ENCODE measurements around the gene RECK. TPM values are rescaled to one million over a fixed set of nuclear protein-coding genes. Genes with fewer than 3 reads are reported as not detected.

RECK gene
- total RNA-seq, 1 experiment from 2014 or later = 2.1 TPM

DNA sequence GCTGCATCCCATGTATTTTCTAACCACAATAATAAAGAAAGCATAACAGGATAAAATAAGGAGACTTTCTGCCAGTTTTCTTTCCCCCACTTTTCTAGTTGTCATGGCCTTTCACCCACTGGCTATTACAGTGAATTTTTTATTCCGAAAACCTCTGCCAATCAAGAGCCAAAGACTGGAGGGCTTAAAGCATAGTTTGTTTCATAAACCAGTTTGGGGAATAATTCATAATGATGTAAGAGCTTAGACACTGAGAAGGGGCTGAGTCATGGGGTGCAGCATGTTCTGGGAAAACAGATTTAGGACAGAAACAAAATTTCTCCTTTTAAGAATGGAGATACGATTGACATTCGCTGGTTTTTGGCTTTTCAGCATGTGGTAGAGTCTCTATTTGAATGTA, 95.4 kb downstream of the RECK start:
- BruUV-seq (replicated peaks) = no TSS peak
- peak overlapping the region; percentile 28; the same call in 1 of the 2 replicates for H3K4me2 ChIP-seq
- H3K9me3 ChIP-seq (ENCODE audit: insufficient read depth, low read depth) = no peaks in the 10 kb centered on the region
- H3K27me3 ChIP-seq (ENCODE audit: insufficient read depth, low read depth) = no peaks in the 10 kb centered on the region
- ChIA-PET CTCF (no interaction called here), POLR2A (ENCODE audit: unreplicated experiment) (no interaction called here)
- no peak overlapping the region for H2AFZ ChIP-seq
- peak overlapping the region; percentile 74 for H3K27ac ChIP-seq
- H3F3A ChIP-seq (ENCODE audit: insufficient read depth, low read depth) = 0 out of 2 replicates have a peak, but pooled peaks cover 4% of the 10 kb centered on the region
- H4K20me1 ChIP-seq (ENCODE audit: insufficient read depth) = no peaks in the 10 kb centered on the region
- H3K4me3 ChIP-seq = no peak overlapping the region
- H3K36me3 ChIP-seq (ENCODE audit: low read depth) = no peaks in the 10 kb centered on the region
- peak in 1 of 2 experiments; percentile 60 for DNase-seq
- TF ChIP-seq, protein P1, sequence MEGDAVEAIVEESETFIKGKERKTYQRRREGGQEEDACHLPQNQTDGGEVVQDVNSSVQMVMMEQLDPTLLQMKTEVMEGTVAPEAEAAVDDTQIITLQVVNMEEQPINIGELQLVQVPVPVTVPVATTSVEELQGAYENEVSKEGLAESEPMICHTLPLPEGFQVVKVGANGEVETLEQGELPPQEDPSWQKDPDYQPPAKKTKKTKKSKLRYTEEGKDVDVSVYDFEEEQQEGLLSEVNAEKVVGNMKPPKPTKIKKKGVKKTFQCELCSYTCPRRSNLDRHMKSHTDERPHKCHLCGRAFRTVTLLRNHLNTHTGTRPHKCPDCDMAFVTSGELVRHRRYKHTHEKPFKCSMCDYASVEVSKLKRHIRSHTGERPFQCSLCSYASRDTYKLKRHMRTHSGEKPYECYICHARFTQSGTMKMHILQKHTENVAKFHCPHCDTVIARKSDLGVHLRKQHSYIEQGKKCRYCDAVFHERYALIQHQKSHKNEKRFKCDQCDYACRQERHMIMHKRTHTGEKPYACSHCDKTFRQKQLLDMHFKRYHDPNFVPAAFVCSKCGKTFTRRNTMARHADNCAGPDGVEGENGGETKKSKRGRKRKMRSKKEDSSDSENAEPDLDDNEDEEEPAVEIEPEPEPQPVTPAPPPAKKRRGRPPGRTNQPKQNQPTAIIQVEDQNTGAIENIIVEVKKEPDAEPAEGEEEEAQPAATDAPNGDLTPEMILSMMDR (conservative IDR thresholded peaks at IDR 0.05) = no peak
- no peak for TF ChIP-seq EZH2 (IDR thresholded peaks at IDR 0.05; ENCODE audit: low read depth)
- intact Hi-C loops (cut with micrococcal nuclease; ENCODE audit: unreplicated experiment) = loop anchor here (1.0 kb wide), 1 partner anchor 39 kb away; no protein-coding TSS in a partner anchor
- H3K9me2 ChIP-seq (ENCODE audit: insufficient read depth) = no peaks in the 10 kb centered on the region
- H3K4me1 ChIP-seq (replicated peaks; ENCODE audit: insufficient read depth) = peaks cover 18% of the 10 kb centered on the region; the same call in 1 of the 2 replicates
- H3K79me2 ChIP-seq (ENCODE audit: low read depth) = no peaks in the 10 kb centered on the region

DNA sequence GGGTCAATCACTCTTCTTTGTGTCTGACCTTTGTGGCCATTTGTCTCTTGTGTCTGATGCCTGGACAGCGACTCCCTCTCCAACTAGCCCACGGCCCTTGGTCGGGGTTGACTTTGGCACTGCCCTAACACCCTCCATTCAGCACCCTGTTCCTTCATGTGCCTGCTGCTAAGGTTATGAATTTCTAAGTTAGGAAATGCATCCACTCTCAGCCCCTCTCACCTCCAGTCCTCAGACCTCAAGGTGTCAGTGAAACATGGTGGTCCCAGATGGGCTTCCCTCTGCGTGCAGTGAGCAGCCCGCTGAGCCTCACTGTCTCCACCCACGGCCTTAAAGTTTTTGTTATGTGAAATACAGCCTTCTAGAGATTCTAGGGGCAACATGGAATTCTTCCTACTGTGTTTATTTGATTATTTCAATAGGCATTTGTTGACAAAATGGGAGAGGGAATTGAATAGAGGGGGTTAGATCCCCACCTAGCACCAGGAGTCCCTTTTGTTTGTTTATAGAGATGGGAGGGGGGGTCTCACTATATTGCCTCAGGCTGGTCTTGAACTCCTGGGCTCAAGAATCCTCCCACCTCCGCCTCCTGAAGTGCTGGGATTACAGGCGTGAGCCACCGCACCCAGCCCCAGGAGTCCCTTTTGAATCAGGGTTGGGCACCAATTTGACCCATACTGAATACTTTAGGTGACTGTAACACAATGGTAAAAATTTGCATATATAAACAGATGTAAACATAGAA, 98.2 kb downstream of the RECK start:
- Histone ChIP-seq H3K36me3 (ENCODE audit: low read depth) (no peaks in the 10 kb centered on the region), H3K4me1 (replicated peaks; ENCODE audit: insufficient read depth) (peaks cover 22% of the 10 kb centered on the region; the same call in 1 of the 2 replicates), H3K9me2 (ENCODE audit: insufficient read depth) (no peaks in the 10 kb centered on the region), H3K9me3 (ENCODE audit: insufficient read depth, low read depth) (no peaks in the 10 kb centered on the region), H3K79me2 (ENCODE audit: low read depth) (no peaks in the 10 kb centered on the region), H3K27me3 (ENCODE audit: insufficient read depth, low read depth) (no peaks in the 10 kb centered on the region), H3F3A (ENCODE audit: insufficient read depth, low read depth) (0 out of 2 replicates have a peak, but pooled peaks cover 4% of the 10 kb centered on the region), H4K20me1 (ENCODE audit: insufficient read depth) (no peaks in the 10 kb centered on the region), H3K27ac (no peak overlapping the region), H2AFZ (no peak overlapping the region), H3K4me3 (no peak overlapping the region), H3K4me2 (no peak overlapping the region)
- ChIA-PET POLR2A (ENCODE audit: unreplicated experiment) (no interaction called here), CTCF (no interaction called here)
- DNase-seq = no peak
- intact Hi-C loops (cut with micrococcal nuclease; ENCODE audit: unreplicated experiment) = no loop called here
- BruUV-seq (replicated peaks) = no TSS peak
- TF ChIP-seq, protein P1 (conservative IDR thresholded peaks at IDR 0.05) = no peak
- no peak for TF ChIP-seq EZH2 (IDR thresholded peaks at IDR 0.05; ENCODE audit: low read depth)

DNA sequence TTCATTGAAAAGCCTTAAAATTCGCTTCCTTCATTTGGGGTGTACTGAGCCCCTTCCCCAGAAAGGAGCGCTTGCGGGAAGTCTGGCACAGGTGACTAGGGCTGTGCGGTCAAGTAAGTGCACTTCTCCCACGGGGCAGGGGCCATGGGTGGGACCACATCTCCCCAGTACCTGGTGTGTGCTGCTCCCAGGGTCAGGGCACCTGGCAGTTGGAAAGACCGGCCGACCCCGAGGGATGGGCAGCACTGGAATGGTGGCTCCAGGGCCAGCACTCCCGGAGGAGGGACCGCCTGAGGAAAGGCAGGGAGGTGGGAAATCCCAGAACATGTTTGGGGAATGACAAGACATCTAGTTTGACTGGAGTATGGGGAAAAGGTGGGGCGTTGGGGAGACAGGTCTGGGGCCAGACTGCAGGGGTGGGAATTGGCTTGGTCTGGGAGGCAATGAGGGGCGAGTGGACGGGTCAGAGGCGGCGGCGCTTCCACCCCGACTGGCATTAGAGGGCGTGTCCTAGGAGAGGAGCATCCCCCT, 99.1 kb downstream of the RECK start:
- CTCF ChIA-PET = no interaction called here
- peak overlapping the region; percentile 85 for H3K4me2 ChIP-seq

More for the DNA sequence above, 99.1 kb downstream of the RECK start:
- Histone ChIP-seq H3K27me3 (ENCODE audit: insufficient read depth, low read depth) (no peaks in the 10 kb centered on the region), H3K79me2 (ENCODE audit: low read depth) (no peaks in the 10 kb centered on the region), H3K4me3 (peak overlapping the region; percentile 63; the same call in 1 of the 2 replicates), H3K27ac (no peak overlapping the region), H3K36me3 (ENCODE audit: low read depth) (no peaks in the 10 kb centered on the region), H3F3A (ENCODE audit: insufficient read depth, low read depth) (0 out of 2 replicates have a peak, but pooled peaks cover 4% of the 10 kb centered on the region), H2AFZ (peak overlapping the region; percentile 48; the same call in 1 of the 2 replicates), H3K9me3 (ENCODE audit: insufficient read depth, low read depth) (no peaks in the 10 kb centered on the region), H3K4me1 (replicated peaks; ENCODE audit: insufficient read depth) (peaks cover 25% of the 10 kb centered on the region; the same call in 1 of the 2 replicates), H3K9me2 (ENCODE audit: insufficient read depth) (no peaks in the 10 kb centered on the region), H4K20me1 (ENCODE audit: insufficient read depth) (no peaks in the 10 kb centered on the region)
- DNase-seq = no peak
- no TSS peak for BruUV-seq (replicated peaks)
- intact Hi-C loops (cut with micrococcal nuclease; ENCODE audit: unreplicated experiment) = no loop called here
- TF ChIP-seq, protein P1 (conservative IDR thresholded peaks at IDR 0.05) = no peak
- TF ChIP-seq EZH2 (IDR thresholded peaks at IDR 0.05; ENCODE audit: low read depth) = no peak
- POLR2A ChIA-PET (ENCODE audit: unreplicated experiment) = interaction anchor here (0.5 kb wide), 1 partner anchor 34 kb away, joined by 3 read pairs; no protein-coding TSS in a partner anchor

Data from PC-9 (cell line).